ENCODE results near the gene METTL18.
"Not testable (repeated sequence)": the region's sequence is repeated elsewhere in the genome, so short reads cannot be mapped to it uniquely, and the experiment has no call there.

The METTL18 gene

DNA sequence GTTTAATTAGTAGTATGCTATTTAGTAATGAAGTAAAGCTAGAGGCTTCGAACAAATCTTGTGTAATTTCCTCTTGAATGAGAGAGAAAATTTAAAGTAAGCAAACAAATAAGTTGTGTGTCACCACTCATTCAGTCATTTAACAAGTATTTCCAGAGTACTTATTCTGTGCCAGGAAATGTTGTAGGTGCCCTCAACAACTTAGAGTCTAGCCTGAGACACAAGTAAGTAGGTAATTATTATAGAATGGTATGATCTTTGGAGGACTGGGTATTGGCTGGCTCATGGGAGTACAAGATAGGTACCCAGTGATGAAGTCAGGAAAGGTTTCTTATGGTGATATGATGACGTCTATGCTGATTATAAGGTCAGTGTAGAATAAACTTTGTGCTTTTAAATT lies 17.4 kb upstream of the METTL18 start:
- no peaks in the 10 kb centered on the region for H3K4me1 ChIP-seq (ENCODE audit: control insufficient read depth, insufficient read depth, low read length)
- no peaks in the 10 kb centered on the region for H3K9me3 ChIP-seq (ENCODE audit: control insufficient read depth in 2 of 2, low read length in 2 of 2)

DNA sequence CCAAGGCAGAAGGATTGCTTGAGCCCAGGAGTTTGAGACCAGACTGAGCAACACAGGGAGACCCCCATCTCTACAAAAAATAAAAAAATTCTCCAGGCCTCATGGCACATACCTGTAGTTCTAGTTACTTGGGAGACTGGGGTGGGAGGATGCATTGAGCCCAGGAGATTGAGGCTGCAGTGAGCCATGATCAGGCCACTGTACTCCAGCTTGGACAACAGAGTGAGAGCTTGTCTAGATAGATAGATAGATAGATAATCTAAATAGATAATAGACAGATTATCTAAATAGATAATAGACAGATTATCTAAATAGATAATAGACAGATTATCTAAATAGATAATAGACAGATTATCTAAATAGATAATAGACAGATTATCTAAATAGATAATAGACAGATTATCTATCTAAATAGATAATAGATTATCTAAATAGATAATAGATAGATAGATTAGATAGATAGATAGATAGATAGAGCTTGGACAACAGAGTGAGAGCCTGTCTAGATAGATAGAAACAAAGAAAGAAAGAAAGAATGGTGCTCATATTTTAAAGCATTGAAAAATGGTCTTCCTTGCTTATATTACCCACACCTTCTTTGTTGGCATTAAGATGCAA lies 16.8 kb upstream of the METTL18 start:
- H3K27ac ChIP-seq (ENCODE audit: low read length); H3K9ac ChIP-seq (ENCODE audit: low read length in 2 of 2); H3K4me3 ChIP-seq (ENCODE audit: low read length in 2 of 2); H3K4me1 ChIP-seq (ENCODE audit: control insufficient read depth, insufficient read depth, low read length); H3K36me3 ChIP-seq (ENCODE audit: control insufficient read depth in 2 of 2, insufficient read depth in 2 of 2, low read length in 2 of 2); H3K9me3 ChIP-seq (ENCODE audit: control insufficient read depth in 2 of 2, low read length in 2 of 2); H3K27me3 ChIP-seq (ENCODE audit: control insufficient read depth in 1 of 2, insufficient read depth in 2 of 2, low read length in 2 of 2): not testable (repeated sequence)

More for the DNA sequence above, 17.4 kb upstream of the METTL18 start:
- Histone ChIP-seq H3K27ac (ENCODE audit: low read length) (no peak overlapping the region), H3K27me3 (ENCODE audit: control insufficient read depth in 1 of 2, insufficient read depth in 2 of 2, low read length in 2 of 2) (no peaks in the 10 kb centered on the region), H3K9ac (ENCODE audit: low read length in 2 of 2) (no peak overlapping the region), H3K36me3 (ENCODE audit: control insufficient read depth in 2 of 2, insufficient read depth in 2 of 2, low read length in 2 of 2) (peaks cover 0 to under 1% of the 10 kb centered on the region in 2 donors), H3K4me3 (ENCODE audit: low read length in 2 of 2) (no peak overlapping the region)

DNA sequence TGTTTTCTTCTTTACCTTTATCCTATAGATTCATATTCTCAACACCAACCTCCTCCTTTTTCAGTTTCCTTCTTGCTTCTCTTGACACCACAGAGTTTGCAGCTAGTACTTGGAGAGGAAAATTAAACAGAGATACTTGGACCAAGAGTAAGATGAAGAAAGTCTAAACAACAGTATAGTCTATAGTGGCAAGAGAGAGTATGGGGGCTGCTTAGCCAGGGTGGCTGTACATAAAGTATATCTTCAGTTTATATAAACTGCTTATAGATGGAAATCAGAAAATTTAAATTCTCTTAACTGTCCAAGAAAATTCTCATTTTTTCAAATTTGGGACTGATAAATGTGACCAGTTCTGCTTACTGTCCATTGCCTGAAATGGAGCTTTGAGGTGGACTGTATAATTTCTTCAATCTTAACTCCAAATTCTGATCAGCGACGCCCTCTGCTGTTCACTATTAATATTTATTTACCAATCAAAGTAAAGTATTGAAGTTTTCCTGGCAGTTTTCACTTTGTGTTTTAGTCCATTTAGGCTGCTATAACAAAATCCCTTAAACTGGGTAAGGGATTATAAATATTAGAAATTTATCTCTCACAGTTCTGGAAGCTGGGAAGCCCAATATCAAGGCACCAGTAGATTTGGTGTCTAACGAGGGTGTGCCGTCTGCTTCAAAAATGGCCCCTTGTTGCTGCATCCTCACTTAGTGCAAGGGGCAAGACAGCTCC lies 14.8 kb upstream of the METTL18 start:
- H3K36me3 ChIP-seq (ENCODE audit: control insufficient read depth in 2 of 2, insufficient read depth in 2 of 2, low read length in 2 of 2), result peaks cover 4 to 9% of the 10 kb centered on the region in 2 donors
- H3K9ac ChIP-seq (ENCODE audit: low read length in 2 of 2), result no peak overlapping the region

DNA sequence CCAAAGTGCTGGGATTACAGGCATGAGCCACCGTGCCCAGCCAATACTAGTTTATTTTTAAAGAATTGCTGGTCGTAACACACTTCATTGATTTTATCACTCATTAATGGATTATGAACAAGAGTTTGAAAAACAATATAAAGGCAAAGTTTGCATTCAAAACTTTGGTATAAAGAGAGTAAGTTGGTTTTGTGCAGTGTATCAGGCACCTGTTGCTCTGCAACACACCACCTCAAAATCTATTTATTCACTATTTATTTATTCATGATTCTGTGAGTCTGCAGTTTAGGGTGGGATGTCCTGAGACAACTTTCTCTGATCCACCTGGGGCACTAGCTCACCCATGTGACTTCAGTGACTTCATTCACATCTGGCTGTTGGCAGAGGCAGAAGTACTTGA lies 10.2 kb upstream of the METTL18 start:
- no peaks in the 10 kb centered on the region for H3K9me3 ChIP-seq (ENCODE audit: control insufficient read depth in 2 of 2, low read length in 2 of 2)
- H3K27ac ChIP-seq (ENCODE audit: low read length), result no peak overlapping the region
- H3K27me3 ChIP-seq (ENCODE audit: control insufficient read depth in 1 of 2, insufficient read depth in 2 of 2, low read length in 2 of 2), result no peaks in the 10 kb centered on the region
- no peak overlapping the region for H3K9ac ChIP-seq (ENCODE audit: low read length in 2 of 2)
- H3K4me3 ChIP-seq (ENCODE audit: low read length in 2 of 2), result no peak overlapping the region
- peaks cover 4 to 16% of the 10 kb centered on the region in 2 donors for H3K36me3 ChIP-seq (ENCODE audit: control insufficient read depth in 2 of 2, insufficient read depth in 2 of 2, low read length in 2 of 2)
- H3K4me1 ChIP-seq (ENCODE audit: control insufficient read depth, insufficient read depth, low read length), result no peaks in the 10 kb centered on the region

More for the DNA sequence above, 14.8 kb upstream of the METTL18 start:
- H3K9me3 ChIP-seq (ENCODE audit: control insufficient read depth in 2 of 2, low read length in 2 of 2), result no peaks in the 10 kb centered on the region
- no peak overlapping the region for H3K4me3 ChIP-seq (ENCODE audit: low read length in 2 of 2)
- H3K4me1 ChIP-seq (ENCODE audit: control insufficient read depth, insufficient read depth, low read length), result no peaks in the 10 kb centered on the region
- no peak overlapping the region for H3K27ac ChIP-seq (ENCODE audit: low read length)
- no peaks in the 10 kb centered on the region for H3K27me3 ChIP-seq (ENCODE audit: control insufficient read depth in 1 of 2, insufficient read depth in 2 of 2, low read length in 2 of 2)

DNA sequence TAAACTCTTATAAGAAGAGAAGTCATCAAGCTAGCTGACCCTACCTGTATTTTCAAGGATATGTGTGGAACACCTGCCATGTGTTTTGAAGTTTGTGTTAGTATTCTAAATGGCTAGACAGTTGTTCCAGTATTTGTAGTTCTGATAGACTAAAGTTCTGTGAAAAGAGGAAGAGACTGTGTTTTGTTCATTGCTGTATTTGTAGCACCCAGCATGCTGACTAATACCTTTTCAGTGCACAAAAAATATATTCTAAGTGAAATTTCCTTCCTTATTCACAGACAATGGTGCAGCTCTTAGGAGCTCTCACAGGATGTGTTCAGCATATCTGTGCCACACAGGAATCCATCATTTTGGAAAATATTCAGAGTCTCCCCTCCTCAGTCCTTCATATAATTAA lies 8.2 kb upstream of the METTL18 start:
- H3K36me3 ChIP-seq (ENCODE audit: control insufficient read depth in 2 of 2, insufficient read depth in 2 of 2, low read length in 2 of 2), result peaks cover 4 to 16% of the 10 kb centered on the region in 2 donors
- H3K9me3 ChIP-seq (ENCODE audit: control insufficient read depth in 2 of 2, low read length in 2 of 2), result no peaks in the 10 kb centered on the region
- no peaks in the 10 kb centered on the region for H3K27me3 ChIP-seq (ENCODE audit: control insufficient read depth in 1 of 2, insufficient read depth in 2 of 2, low read length in 2 of 2)
- H3K4me3 ChIP-seq (ENCODE audit: low read length in 2 of 2), result no peak overlapping the region
- H3K9ac ChIP-seq (ENCODE audit: low read length in 2 of 2), result no peak overlapping the region
- H3K27ac ChIP-seq (ENCODE audit: low read length), result no peak overlapping the region
- no peaks in the 10 kb centered on the region for H3K4me1 ChIP-seq (ENCODE audit: control insufficient read depth, insufficient read depth, low read length)

DNA sequence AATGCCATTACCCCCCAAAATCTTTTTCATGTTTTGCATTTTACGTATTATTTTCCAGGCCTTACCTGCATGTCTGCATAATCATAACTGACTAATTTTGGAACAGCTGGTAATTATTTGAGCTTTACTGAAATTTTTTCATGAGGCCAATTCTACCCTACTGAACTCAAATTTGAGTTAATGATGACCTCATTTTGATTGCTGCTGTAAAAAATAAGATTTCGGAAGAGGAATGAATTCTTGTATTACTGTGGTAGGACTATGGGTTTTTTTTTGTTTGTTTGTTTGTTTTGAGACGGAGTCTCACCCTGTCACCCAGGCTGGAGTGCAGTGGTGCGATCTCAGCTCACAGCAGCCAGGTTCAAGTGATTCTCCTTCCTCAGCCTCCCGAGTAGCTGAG lies 2.6 kb upstream of the METTL18 start:
- H3K36me3 ChIP-seq (ENCODE audit: control insufficient read depth in 2 of 2, insufficient read depth in 2 of 2, low read length in 2 of 2), result peaks cover 0 to 4% of the 10 kb centered on the region in 2 donors
- H3K27me3 ChIP-seq (ENCODE audit: control insufficient read depth in 1 of 2, insufficient read depth in 2 of 2, low read length in 2 of 2), result no peaks in the 10 kb centered on the region
- no peak overlapping the region for H3K27ac ChIP-seq (ENCODE audit: low read length)
- no peaks in the 10 kb centered on the region for H3K9me3 ChIP-seq (ENCODE audit: control insufficient read depth in 2 of 2, low read length in 2 of 2)
- H3K9ac ChIP-seq (ENCODE audit: low read length in 2 of 2), result no peak overlapping the region
- H3K4me3 ChIP-seq (ENCODE audit: low read length in 2 of 2), result no peak overlapping the region
- H3K4me1 ChIP-seq (ENCODE audit: control insufficient read depth, insufficient read depth, low read length), result peaks cover 6% of the 10 kb centered on the region

DNA sequence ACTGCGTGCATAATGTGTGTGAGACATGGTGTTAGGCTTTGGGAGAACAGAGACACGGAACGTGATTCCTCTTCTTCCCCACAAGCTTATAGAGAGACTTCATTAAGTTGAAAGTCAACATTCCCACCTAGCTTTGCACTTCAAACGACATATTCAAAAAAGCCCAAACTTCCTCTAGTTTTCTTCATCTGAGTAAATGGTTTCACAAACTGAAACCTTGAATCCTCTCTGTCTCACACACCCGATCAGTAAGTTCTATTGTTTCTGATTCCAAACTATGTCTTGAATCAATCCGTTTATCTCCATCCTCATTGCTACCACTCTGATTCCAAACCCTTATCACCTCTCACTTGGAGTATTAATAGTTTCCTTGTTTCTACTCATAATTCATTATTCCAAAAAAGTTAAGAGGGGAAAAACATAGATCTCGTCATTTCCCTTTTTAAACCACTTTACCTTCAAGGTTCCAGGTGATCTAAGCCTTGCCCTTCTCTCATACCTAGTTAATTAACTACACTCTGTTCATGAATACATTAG lies 1.6 kb upstream of the METTL18 start:
- Histone ChIP-seq H3K27ac (ENCODE audit: low read length) (no peak overlapping the region), H3K4me1 (ENCODE audit: control insufficient read depth, insufficient read depth, low read length) (peaks cover 6% of the 10 kb centered on the region), H3K36me3 (ENCODE audit: control insufficient read depth in 2 of 2, insufficient read depth in 2 of 2, low read length in 2 of 2) (peaks cover 0 to 4% of the 10 kb centered on the region in 2 donors), H3K27me3 (ENCODE audit: control insufficient read depth in 1 of 2, insufficient read depth in 2 of 2, low read length in 2 of 2) (no peaks in the 10 kb centered on the region), H3K9ac (ENCODE audit: low read length in 2 of 2) (no peak overlapping the region), H3K4me3 (ENCODE audit: low read length in 2 of 2) (no peak overlapping the region), H3K9me3 (ENCODE audit: control insufficient read depth in 2 of 2, low read length in 2 of 2) (no peaks in the 10 kb centered on the region)

DNA sequence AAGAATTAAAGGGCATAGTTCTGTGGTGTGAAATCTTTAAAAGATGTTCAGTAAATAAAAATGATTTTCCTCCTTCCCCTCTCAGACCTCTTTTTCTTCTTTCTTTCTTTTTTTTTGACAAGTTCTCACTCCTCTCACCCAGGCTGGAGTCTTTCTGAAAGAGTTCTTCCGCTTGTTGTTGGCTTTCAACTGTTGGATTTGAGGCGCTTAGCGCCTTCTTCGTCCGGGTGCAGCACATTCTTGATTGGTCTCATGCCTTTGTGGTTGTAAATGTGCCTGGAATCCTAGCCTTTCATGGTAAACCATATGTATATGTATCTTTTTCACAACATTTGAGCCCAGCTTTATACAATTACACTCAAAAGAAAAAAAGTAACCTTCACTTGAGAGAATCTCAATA lies 980 bp upstream of the METTL18 start:
- peaks cover 6% of the 10 kb centered on the region for H3K4me1 ChIP-seq (ENCODE audit: control insufficient read depth, insufficient read depth, low read length)
- no peak overlapping the region for H3K27ac ChIP-seq (ENCODE audit: low read length)
- H3K27me3 ChIP-seq (ENCODE audit: control insufficient read depth in 1 of 2, insufficient read depth in 2 of 2, low read length in 2 of 2), result no peaks in the 10 kb centered on the region
- H3K9ac ChIP-seq (ENCODE audit: low read length in 2 of 2), result peak overlapping the region; percentile 78 to 91
- H3K4me3 ChIP-seq (ENCODE audit: low read length in 2 of 2), result peak overlapping the region; percentile 81 to 92
- peaks cover 0 to 4% of the 10 kb centered on the region in 2 donors for H3K36me3 ChIP-seq (ENCODE audit: control insufficient read depth in 2 of 2, insufficient read depth in 2 of 2, low read length in 2 of 2)
- no peaks in the 10 kb centered on the region for H3K9me3 ChIP-seq (ENCODE audit: control insufficient read depth in 2 of 2, low read length in 2 of 2)

DNA sequence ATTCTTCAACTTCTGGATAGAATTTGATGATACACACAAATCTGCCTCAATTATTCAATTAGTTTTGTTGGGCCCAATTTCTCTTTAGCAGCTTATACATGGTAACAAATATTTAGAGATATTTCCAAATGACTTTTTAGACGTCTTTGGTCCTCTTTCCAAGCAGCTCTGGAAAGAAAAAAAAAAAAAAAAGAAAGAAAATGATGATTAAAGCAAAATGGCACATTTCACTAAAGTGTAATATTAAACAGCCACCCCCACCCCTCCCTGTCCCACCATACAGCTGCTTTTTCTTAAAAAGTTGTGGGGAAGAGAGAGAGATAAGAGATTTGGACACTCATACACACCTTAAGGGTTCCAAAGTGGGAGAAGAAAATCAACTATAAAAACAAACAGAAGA lies 977 bp downstream of the METTL18 start:
- H3K27ac ChIP-seq (ENCODE audit: low read length), result no peak overlapping the region
- H3K9ac ChIP-seq (ENCODE audit: low read length in 2 of 2), result peak overlapping the region; percentile 78 to 91
- H3K27me3 ChIP-seq (ENCODE audit: control insufficient read depth in 1 of 2, insufficient read depth in 2 of 2, low read length in 2 of 2), result no peaks in the 10 kb centered on the region
- peaks cover 0 to 4% of the 10 kb centered on the region in 2 donors for H3K36me3 ChIP-seq (ENCODE audit: control insufficient read depth in 2 of 2, insufficient read depth in 2 of 2, low read length in 2 of 2)
- no peaks in the 10 kb centered on the region for H3K9me3 ChIP-seq (ENCODE audit: control insufficient read depth in 2 of 2, low read length in 2 of 2)
- H3K4me3 ChIP-seq (ENCODE audit: low read length in 2 of 2), result peak overlapping the region; percentile 81 to 92
- H3K4me1 ChIP-seq (ENCODE audit: control insufficient read depth, insufficient read depth, low read length), result peaks cover 6% of the 10 kb centered on the region

DNA sequence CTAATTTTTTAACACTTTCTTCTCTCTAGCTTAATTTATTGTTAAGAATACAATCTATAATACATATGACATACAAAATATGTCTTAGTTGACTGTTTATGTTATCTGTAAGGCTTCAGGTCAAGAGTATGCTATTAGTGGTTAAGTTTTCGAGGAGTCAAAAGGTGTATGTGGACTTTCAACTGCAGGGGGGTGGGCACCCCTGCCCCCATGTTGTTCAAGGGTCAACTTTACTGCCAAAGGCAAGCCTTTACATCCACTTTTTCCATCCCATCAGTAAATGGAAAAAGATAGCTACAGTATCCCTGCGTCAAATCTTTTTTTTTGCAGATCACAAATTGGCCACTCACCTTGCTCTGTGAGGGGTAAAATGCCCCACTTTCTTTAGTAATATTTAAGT lies 6.3 kb downstream of the METTL18 start:
- Histone ChIP-seq H3K9ac (ENCODE audit: low read length in 2 of 2) (no peak overlapping the region), H3K4me1 (ENCODE audit: control insufficient read depth, insufficient read depth, low read length) (no peaks in the 10 kb centered on the region), H3K9me3 (ENCODE audit: control insufficient read depth in 2 of 2, low read length in 2 of 2) (no peaks in the 10 kb centered on the region), H3K36me3 (ENCODE audit: control insufficient read depth in 2 of 2, insufficient read depth in 2 of 2, low read length in 2 of 2) (peaks cover 0 to 4% of the 10 kb centered on the region in 2 donors), H3K4me3 (ENCODE audit: low read length in 2 of 2) (no peak overlapping the region), H3K27me3 (ENCODE audit: control insufficient read depth in 1 of 2, insufficient read depth in 2 of 2, low read length in 2 of 2) (peaks cover 4 to 6% of the 10 kb centered on the region in 2 donors), H3K27ac (ENCODE audit: low read length) (no peak overlapping the region)

DNA sequence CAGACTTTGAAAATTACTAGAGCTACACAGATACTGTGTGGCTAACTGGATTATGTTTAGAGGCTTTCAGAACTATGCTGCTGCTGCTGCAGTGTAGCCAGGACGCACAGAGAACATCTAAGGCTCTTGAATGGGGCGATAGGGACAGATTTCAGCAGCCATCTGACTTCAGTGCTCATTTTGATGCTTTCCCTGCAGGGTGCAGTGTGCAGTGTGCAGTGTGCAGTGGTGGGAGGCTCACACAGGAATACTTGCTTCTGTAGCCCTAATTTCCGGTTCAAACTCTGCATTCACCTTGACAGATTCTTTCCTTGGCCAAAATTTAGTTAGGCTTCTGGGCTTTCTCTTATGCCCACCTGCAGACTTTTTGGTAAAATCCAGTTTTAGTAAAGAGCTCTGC lies 7.7 kb downstream of the METTL18 start:
- Histone ChIP-seq H3K36me3 (ENCODE audit: control insufficient read depth in 2 of 2, insufficient read depth in 2 of 2, low read length in 2 of 2) (no peaks in the 10 kb centered on the region), H3K27me3 (ENCODE audit: control insufficient read depth in 1 of 2, insufficient read depth in 2 of 2, low read length in 2 of 2) (peaks cover 4 to 6% of the 10 kb centered on the region in 2 donors), H3K4me1 (ENCODE audit: control insufficient read depth, insufficient read depth, low read length) (no peaks in the 10 kb centered on the region), H3K27ac (ENCODE audit: low read length) (no peak overlapping the region), H3K4me3 (ENCODE audit: low read length in 2 of 2) (no peak overlapping the region), H3K9me3 (ENCODE audit: control insufficient read depth in 2 of 2, low read length in 2 of 2) (no peaks in the 10 kb centered on the region), H3K9ac (ENCODE audit: low read length in 2 of 2) (no peak overlapping the region)
